ENCODE results near the gene TFCP2. TPM values are rescaled to one million over a fixed set of nuclear protein-coding genes. Genes with fewer than 3 reads are reported as not detected.

TFCP2 gene
- total and polyA plus RNA-seq, 12 donors, result 9.4 to 28.7 (median 17.1) TPM

- Histone ChIP-seq H3K9me3 (replicated peaks in 1 of 3) (no peaks in the 10 kb centered on the region), H3K27me3 (no peaks in the 10 kb centered on the region), H3K4me3 (no peak overlapping the region), H3K36me3 (replicated peaks in 1 of 2) (no peaks in the 10 kb centered on the region), H3K4me1 (replicated peaks in 1 of 2) (no peaks in the 10 kb centered on the region), H3K27ac (no peak overlapping the region)
- intact Hi-C loops (cut with DNase I), result no loop called here
- 89 to 97% (median 93%) methylated on average over 7 to 10 of the region's 10 CpGs for WGBS, 4 donors
- DNase-seq, result no peak
- TF ChIP-seq, protein P1, sequence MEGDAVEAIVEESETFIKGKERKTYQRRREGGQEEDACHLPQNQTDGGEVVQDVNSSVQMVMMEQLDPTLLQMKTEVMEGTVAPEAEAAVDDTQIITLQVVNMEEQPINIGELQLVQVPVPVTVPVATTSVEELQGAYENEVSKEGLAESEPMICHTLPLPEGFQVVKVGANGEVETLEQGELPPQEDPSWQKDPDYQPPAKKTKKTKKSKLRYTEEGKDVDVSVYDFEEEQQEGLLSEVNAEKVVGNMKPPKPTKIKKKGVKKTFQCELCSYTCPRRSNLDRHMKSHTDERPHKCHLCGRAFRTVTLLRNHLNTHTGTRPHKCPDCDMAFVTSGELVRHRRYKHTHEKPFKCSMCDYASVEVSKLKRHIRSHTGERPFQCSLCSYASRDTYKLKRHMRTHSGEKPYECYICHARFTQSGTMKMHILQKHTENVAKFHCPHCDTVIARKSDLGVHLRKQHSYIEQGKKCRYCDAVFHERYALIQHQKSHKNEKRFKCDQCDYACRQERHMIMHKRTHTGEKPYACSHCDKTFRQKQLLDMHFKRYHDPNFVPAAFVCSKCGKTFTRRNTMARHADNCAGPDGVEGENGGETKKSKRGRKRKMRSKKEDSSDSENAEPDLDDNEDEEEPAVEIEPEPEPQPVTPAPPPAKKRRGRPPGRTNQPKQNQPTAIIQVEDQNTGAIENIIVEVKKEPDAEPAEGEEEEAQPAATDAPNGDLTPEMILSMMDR (IDR thresholded peaks at IDR 0.05), result no peak
- TF ChIP-seq POLR2A (IDR thresholded peaks at IDR 0.05), result no peak
Observed at GRCh38 chr12:51199366-51199945, 26.5 kb upstream of the TFCP2 start.

GRCh38 chr12:51198568-51199365 lies 25.8 kb upstream of the TFCP2 start:
- Histone ChIP-seq H3K27ac (no peak overlapping the region), H3K27me3 (no peaks in the 10 kb centered on the region), H3K4me3 (no peak overlapping the region), H3K9me3 (replicated peaks in 1 of 3) (no peaks in the 10 kb centered on the region), H3K4me1 (replicated peaks in 1 of 2) (no peaks in the 10 kb centered on the region), H3K36me3 (replicated peaks in 1 of 2) (no peaks in the 10 kb centered on the region)
- TF ChIP-seq, protein P1 (IDR thresholded peaks at IDR 0.05), result no peak
- no peak for TF ChIP-seq POLR2A (IDR thresholded peaks at IDR 0.05)
- intact Hi-C loops (cut with DNase I), result no loop called here
- no peak for DNase-seq
- 80 to 89% (median 84%) methylated on average over 9 to 16 of the region's 16 CpGs for WGBS, 4 donors

DNA sequence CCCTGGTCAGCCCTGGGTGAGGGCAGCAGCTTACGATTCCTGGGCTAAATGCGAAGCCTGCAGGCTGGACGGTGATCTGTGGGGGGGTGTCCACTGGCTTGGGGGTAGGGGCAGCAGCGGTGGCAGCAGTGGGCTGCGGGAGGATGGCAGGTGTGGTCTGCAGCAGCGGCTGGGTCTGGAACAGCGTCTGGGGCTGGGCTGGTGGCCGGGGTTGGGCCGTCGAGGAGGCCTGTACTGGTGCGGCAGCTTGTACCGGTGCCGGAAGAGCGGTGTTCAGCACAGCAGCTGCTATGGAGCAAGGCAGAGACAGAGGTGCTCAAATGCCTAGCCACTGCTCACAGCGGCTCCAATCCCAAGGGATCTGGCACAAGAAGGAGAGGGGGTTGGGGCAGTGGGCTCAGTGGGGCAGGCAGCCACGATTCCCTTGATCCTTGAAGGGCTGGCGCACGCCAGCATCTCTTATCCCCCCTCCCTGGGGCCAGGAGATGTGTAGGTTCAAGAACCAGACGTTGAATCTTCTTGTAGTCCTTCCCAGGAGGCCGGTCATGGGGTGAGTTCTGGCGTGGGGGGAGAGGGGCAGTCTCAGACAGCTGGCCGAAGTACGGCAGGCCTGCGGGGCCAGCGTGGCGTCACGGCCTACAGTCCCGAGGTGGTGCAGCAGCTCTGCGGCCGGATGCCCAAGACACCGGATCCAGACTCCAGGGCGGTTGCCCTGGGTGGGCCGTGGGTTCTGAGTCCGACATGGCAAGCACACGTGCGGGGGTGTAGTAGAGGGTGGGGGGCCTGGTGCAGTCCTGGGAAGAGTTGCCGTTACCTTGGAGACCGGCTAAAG lies 25.0 kb upstream of the TFCP2 start:
- no peaks in the 10 kb centered on the region for H3K4me1 ChIP-seq (replicated peaks in 1 of 2)
- TF ChIP-seq, protein P1 (IDR thresholded peaks at IDR 0.05), result no peak
- no peak for TF ChIP-seq POLR2A (IDR thresholded peaks at IDR 0.05)
- no peaks in the 10 kb centered on the region for H3K36me3 ChIP-seq (replicated peaks in 1 of 2)
- DNase-seq, result no peak
- H3K27me3 ChIP-seq, result no peaks in the 10 kb centered on the region
- H3K27ac ChIP-seq, result no peak overlapping the region
- no peaks in the 10 kb centered on the region for H3K9me3 ChIP-seq (replicated peaks in 1 of 3)
- intact Hi-C loops (cut with DNase I), result no loop called here
- H3K4me3 ChIP-seq, result no peak overlapping the region
- 93 to 95% (median 93%) methylated on average over 22 to 38 of the region's 38 CpGs for WGBS, 4 donors

- Histone ChIP-seq H3K4me1 (replicated peaks in 1 of 2) (no peaks in the 10 kb centered on the region), H3K4me3 (no peak overlapping the region), H3K27me3 (no peaks in the 10 kb centered on the region), H3K36me3 (replicated peaks in 1 of 2) (no peaks in the 10 kb centered on the region), H3K27ac (no peak overlapping the region), H3K9me3 (replicated peaks in 1 of 3) (no peaks in the 10 kb centered on the region)
- TF ChIP-seq, protein P1 (IDR thresholded peaks at IDR 0.05), result no peak
- TF ChIP-seq POLR2A (IDR thresholded peaks at IDR 0.05), result no peak
- DNase-seq, result no peak
- intact Hi-C loops (cut with DNase I), result no loop called here
- 90 to 94% (median 92%) methylated on average over 8 to 9 of the region's 9 CpGs for WGBS, 4 donors
Observed at GRCh38 chr12:51196547-51196946, 23.6 kb upstream of the TFCP2 start.
